Activated CD8-positive, alpha-beta T cell treated with anti-CD3 and anti-CD28 coated beads for 36 hours (primary cell): ENCODE results near the gene C19orf12. TPM values are rescaled to one million over a fixed set of nuclear protein-coding genes. Genes with fewer than 3 reads are reported as not detected.

Experiments
- ATAC-seq: fragments of 200-7000 bp; cut with Tn5 transposase; one replicate; pipeline ENCODE4 v1.10.0; 2021; ENCODE audit warnings: mild to moderate bottlenecking, moderate library complexity
- CTCF ChIA-PET: fragments of 350-600 bp; sonication (Branson Sonifier 250); formaldehyde crosslinking; loops from one replicate; lab custom pipeline; 2021; ENCODE audit warnings: antibody characterized with exemption; lab: Charles Lee
- POLR2A ChIA-PET: fragments of 350-600 bp; sonication (Branson Sonifier 250); formaldehyde crosslinking; loops from one replicate; lab custom pipeline; 2021; ENCODE audit warnings: antibody characterized with exemption; lab: Charles Lee
- DNase-seq: peaks from one replicate; pipeline ENCODE4 v3.0.0-alpha.2; 2020
- H3K27ac Mint-ChIP-seq: one replicate; pipeline ENCODE4 v1.8.0; 2021; ENCODE audit warnings: mild to moderate bottlenecking, mixed read lengths
- H3K27me3 Mint-ChIP-seq: one replicate; pipeline ENCODE4 v1.8.0; 2021; ENCODE audit warnings: mixed read lengths
- H3K36me3 Mint-ChIP-seq: one replicate; pipeline ENCODE4 v1.8.0; 2021; ENCODE audit warnings: low read depth, mixed read lengths
- H3K4me1 Mint-ChIP-seq: one replicate; pipeline ENCODE4 v1.8.0; 2021; ENCODE audit warnings: low read depth, mixed read lengths
- H3K4me3 Mint-ChIP-seq: one replicate; pipeline ENCODE4 v1.8.0; 2021; ENCODE audit warnings: mild to moderate bottlenecking, moderate library complexity, mixed read lengths
- H3K9me3 Mint-ChIP-seq: one replicate; pipeline ENCODE4 v1.8.0; 2021; ENCODE audit warnings: mixed read lengths
- intact Hi-C: fragments of 100-400 bp; cut with micrococcal nuclease; formaldehyde crosslinking; loops from one replicate; pipeline ENCODE4 v1.10.0; 2022
- total RNA-seq, 2 experiments: library from RNA; stranded (reverse); gene quantifications; one replicate each; pipeline ENCODE4 v1.2.3, GENCODE V29; 2021
- TF ChIP-seq, protein P1 (sequence below): fragments of 200-600 bp; IDR thresholded peaks from one replicate; pipeline ENCODE4 v1.8.0; 2022; ENCODE audit warnings: antibody characterized with exemption, mild to moderate bottlenecking

Gene C19orf12
- total RNA-seq, 2 experiments from 2014 or later: 33.3 to 36.6 TPM

DNA sequence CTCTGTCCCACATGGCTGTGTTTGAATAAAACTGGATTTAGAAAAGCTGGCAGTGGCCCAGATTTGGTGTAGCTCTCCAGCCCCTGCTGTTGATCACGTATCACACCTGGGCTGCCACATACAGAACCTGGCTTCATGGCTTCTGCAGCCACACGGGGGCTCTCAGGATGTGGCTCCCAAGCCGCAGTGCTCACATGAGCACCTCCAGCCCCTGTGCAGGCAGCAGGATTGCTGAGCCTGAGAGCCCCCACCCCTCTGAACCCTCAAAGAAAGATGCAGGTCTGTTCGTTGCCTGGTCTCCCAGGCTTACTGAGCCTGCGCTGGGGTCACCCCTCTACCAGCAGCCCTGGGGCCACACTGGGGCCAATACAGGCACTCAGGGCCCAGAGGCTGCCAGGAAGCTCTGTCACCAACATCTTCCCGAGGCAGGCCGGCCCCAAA, 47.1 kb downstream of the C19orf12 start:
- Mint-ChIP-seq H3K4me3 (peak overlapping the region; percentile 88), H3K9me3 (no peaks in the 10 kb centered on the region), H3K27me3 (no peaks in the 10 kb centered on the region), H3K36me3 (peaks cover 58% of the 10 kb centered on the region), H3K4me1 (peaks cover 71% of the 10 kb centered on the region), H3K27ac (peak overlapping the region; percentile 90)
- TF ChIP-seq, protein P1, sequence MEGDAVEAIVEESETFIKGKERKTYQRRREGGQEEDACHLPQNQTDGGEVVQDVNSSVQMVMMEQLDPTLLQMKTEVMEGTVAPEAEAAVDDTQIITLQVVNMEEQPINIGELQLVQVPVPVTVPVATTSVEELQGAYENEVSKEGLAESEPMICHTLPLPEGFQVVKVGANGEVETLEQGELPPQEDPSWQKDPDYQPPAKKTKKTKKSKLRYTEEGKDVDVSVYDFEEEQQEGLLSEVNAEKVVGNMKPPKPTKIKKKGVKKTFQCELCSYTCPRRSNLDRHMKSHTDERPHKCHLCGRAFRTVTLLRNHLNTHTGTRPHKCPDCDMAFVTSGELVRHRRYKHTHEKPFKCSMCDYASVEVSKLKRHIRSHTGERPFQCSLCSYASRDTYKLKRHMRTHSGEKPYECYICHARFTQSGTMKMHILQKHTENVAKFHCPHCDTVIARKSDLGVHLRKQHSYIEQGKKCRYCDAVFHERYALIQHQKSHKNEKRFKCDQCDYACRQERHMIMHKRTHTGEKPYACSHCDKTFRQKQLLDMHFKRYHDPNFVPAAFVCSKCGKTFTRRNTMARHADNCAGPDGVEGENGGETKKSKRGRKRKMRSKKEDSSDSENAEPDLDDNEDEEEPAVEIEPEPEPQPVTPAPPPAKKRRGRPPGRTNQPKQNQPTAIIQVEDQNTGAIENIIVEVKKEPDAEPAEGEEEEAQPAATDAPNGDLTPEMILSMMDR: peak; percentile 19
- POLR2A ChIA-PET: interaction anchor here (0.8 to 5.2 kb wide), 12 partner anchors 11 to 169 kb away, joined by 3 to 59 read pairs (median 6); partner anchors contain the start of genes C19orf12 and POP4
- intact Hi-C loops: loop anchor here (5.0 kb wide), 1 partner anchor 46 kb away; no protein-coding TSS in a partner anchor
- CTCF ChIA-PET: interaction anchor here (0.9 to 5.0 kb wide), 10 partner anchors 10 to 62 kb away, joined by 3 to 66 read pairs (median 24); partner anchors contain the start of gene POP4
- ATAC-seq: peak; percentile 28
- peak; percentile 84 for DNase-seq

DNA sequence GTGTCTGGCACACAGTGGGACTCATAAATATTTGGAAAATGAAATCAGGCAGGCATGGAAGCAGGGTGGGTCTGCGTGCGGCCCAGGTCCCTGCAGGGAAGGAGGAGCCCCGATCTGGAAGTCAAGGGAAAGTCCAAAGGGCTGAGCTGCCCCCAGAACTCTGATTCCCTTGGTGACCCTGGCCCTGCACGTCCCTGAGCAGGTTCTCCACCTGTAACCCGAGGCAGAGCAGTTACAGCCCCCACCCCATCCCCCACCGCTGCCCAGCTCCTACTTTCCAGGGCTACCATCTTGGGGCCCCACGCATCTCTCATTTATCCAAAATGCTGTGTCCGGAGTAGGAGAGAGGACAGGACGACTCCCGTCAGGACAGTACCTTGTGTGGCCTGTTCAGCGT, 47.7 kb downstream of the C19orf12 start:
- CTCF ChIA-PET: interaction anchor here (0.8 to 5.0 kb wide), 11 partner anchors 11 to 61 kb away, joined by 3 to 66 read pairs (median 22); partner anchors contain the start of gene POP4

DNA sequence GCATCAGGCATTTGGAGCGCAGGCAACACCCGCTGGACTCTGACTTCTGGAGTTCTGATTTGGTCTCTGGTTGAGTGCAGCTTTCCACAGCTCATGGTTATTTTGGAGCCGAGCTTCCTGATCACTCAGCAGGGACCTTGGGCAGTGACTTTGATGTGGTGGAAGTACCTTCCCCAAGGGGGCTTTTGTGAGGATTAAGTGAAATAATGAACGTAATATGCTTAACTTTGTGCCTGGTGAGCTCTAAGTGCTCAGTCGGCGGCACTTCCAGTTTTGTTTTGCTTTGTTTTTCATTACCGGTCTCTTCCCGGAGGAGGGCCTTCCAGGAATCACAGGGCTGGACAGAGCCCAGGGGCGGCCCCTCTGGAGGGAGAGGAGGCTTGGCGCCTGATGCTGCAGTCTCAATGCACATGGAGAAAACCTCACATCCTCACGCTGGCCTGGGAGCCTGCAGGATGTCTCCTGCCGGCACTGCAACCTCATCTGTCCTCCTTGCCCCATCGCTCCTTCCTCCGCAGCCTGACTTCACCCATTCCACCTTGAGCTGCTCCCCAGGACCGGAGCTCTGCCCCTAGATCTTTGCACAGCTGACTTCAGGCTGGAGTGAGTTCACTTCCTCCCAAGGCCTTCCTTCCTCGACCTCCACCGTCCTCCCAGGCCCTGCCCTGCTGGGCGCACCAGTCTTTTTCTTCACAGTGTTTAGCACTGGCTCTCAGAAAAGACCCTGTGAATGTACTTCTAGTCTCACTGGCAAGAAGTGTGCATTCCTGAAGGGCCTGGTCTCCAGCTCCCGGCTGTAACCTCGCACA, 48.3 kb downstream of the C19orf12 start:
- intact Hi-C loops: loop anchor here (5.0 kb wide), 1 partner anchor 44 kb away; no protein-coding TSS in a partner anchor
- H3K27me3 Mint-ChIP-seq: no peaks in the 10 kb centered on the region
- DNase-seq (peak; percentile 45), ATAC-seq (no peak)
- H3K4me1 Mint-ChIP-seq: peaks cover 69% of the 10 kb centered on the region
- H3K27ac Mint-ChIP-seq: peak overlapping the region; percentile 90
- CTCF ChIA-PET: interaction anchor here (0.8 to 5.0 kb wide), 11 partner anchors 11 to 61 kb away, joined by 3 to 66 read pairs (median 22); partner anchors contain the start of gene POP4
- H3K4me3 Mint-ChIP-seq: peak overlapping the region; percentile 88
- POLR2A ChIA-PET: interaction anchor here (0.8 to 5.2 kb wide), 11 partner anchors 12 to 170 kb away, joined by 3 to 59 read pairs (median 8); partner anchors contain the start of gene POP4
- TF ChIP-seq, protein P1: no peak
- peaks cover 50% of the 10 kb centered on the region for H3K36me3 Mint-ChIP-seq
- H3K9me3 Mint-ChIP-seq: no peaks in the 10 kb centered on the region

More for the DNA sequence above, 47.7 kb downstream of the C19orf12 start:
- POLR2A ChIA-PET: interaction anchor here (0.8 to 5.2 kb wide), 11 partner anchors 11 to 170 kb away, joined by 3 to 59 read pairs (median 8); partner anchors contain the start of gene POP4
- Mint-ChIP-seq H3K36me3 (peaks cover 53% of the 10 kb centered on the region), H3K4me3 (peak overlapping the region; percentile 88), H3K9me3 (no peaks in the 10 kb centered on the region), H3K27ac (peak overlapping the region; percentile 90), H3K27me3 (no peaks in the 10 kb centered on the region), H3K4me1 (peaks cover 71% of the 10 kb centered on the region)
- TF ChIP-seq, protein P1: no peak
- intact Hi-C loops: loop anchor here (5.0 kb wide), 1 partner anchor 45 kb away; no protein-coding TSS in a partner anchor
- ATAC-seq (no peak), DNase-seq (peak; percentile 53)

DNA sequence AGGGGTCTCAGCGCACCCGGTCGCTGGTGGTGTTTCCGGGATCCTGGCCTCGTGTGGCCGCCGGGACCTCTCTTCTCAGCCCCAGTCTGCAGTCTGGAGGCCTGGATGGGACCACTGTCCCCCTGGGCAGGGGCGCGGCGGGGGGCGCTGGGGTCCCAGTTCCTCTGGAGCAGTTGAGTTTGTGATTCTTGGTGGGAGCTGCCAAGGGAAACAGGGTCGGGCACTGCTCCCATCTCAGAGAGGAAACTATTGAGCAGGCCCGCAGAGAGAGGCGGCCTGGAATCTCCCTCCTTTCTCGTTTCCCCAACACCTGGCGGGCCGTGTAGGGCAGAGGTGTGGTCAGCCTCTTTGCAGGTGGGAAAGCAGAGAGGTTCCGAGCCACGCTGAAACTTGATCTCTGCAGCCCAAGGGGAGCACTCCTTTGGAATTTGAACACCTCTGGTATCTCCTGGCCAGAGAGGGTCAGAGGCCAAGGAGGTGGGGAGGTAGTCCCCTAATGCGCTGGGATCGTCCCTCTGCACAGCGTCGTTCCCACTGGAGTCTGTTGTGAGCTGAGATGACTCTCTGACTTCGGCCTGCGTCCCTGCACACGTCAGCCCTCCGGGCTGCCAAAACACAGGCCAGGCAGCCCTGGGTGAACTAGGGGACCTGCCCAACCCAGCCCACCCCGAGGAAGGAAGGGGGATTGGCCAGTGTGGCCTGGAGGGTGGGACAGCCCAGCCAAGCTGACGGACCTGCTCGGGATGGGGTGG, 49.1 kb downstream of the C19orf12 start:
- Mint-ChIP-seq H3K36me3 (peaks cover 42% of the 10 kb centered on the region), H3K27me3 (no peaks in the 10 kb centered on the region), H3K4me1 (peaks cover 65% of the 10 kb centered on the region), H3K9me3 (no peaks in the 10 kb centered on the region), H3K4me3 (peak overlapping the region; percentile 88), H3K27ac (peak overlapping the region; percentile 90)
- CTCF ChIA-PET: interaction anchor here (1.0 to 5.0 kb wide), 17 partner anchors 12 to 192 kb away, joined by 3 to 66 read pairs (median 10); partner anchors contain the start of gene POP4
- TF ChIP-seq, protein P1: no peak
- POLR2A ChIA-PET: interaction anchor here (0.6 to 5.2 kb wide), 12 partner anchors 13 to 108 kb away, joined by 3 to 59 read pairs (median 8); partner anchors contain the start of gene POP4
- ATAC-seq (no peak), DNase-seq (peak; percentile 47)
- intact Hi-C loops: loop anchor here (5.0 kb wide), 1 partner anchor 44 kb away; no protein-coding TSS in a partner anchor
